ENCODE data around the gene CALR3. TPM values are rescaled to one million over a fixed set of nuclear protein-coding genes. Genes with fewer than 3 reads are reported as not detected.
"Not testable (repeated sequence)": the region's sequence is repeated elsewhere in the genome, so short reads cannot be mapped to it uniquely, and the experiment has no call there.

Gene CALR3
- total RNA-seq, 1 donor from 2014 or later, result not detected

DNA sequence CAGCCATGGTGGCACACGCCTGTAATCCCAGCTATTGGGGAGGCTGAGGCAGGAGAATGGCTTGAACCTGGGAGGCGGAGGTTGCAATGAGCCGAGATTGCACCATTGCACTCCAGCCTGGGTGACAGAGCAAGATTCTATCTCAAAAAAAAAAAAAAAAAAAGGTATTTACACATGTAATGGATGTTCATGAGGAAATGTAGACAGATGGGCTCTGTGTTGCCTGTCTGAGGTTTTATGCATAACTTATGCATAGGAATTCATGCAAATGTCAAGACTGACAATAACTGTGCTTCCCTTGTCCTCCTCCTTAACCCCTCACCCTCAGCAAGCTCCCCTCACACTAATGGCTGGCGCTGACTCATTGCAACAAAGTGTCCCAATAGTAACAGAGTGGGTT is 9.5 kb downstream of the CALR3 start:
- DNase-seq, result not testable (repeated sequence)

DNA sequence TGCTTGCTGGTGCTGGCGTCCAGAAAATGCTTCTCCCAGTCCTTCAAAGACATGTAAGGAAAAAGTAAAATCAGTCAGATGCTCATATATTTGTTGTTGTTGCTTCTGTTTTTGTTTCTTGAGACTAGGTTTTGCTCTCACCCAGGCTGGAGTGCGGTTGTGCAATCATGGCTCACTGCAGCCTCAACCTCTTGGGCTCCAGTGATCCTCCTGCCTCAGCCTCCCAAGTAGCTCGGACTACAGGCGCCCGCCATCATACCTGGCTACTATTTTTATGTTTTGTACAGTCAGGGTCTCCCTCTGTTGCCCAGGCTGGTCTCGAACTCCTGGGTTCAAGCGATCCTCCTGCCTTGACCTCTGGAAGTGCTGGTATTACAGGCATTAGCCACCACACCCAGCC is 13.2 kb downstream of the CALR3 start:
- DNase-seq, result no peak

DNA sequence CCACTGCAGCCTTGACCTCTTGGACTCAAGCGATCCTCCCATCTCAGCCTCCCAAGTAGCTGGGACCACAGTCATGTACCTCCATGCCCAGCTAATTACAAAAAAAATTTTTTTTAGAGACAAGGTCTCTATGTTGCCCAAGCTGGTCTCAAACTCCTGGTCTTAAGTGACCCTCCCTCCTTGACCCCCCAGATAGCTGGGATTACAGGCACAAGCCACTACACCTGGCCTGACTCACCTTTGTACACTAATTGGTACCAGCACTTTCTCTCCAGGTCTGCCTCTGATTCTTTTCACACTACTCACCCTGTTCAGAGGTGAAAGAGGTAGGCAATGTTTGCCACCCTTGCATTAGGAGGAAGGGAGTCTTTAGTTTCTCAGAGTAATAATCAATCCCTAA is 18.7 kb downstream of the CALR3 start:
- DNase-seq, result no peak

DNA sequence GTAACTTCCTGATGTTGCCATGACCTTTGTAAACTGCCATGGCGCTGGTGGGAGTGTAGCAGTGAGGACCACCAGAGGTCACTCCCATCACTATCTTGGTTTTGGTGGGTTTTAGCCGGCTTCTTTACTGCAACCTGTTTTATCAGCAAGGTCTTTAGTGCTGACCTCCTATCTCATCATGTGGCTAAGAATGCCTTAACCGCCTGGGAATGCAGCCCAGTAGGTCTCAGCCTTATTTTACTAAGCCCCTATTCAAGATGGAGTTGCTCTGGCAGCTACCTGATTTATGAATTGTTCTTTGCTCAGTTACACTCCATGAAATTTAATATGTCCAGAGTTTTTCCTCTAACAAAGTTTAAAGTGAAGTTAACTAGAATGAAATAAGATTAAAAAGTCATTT is 19.6 kb downstream of the CALR3 start:
- DNase-seq, result no peak

DNA sequence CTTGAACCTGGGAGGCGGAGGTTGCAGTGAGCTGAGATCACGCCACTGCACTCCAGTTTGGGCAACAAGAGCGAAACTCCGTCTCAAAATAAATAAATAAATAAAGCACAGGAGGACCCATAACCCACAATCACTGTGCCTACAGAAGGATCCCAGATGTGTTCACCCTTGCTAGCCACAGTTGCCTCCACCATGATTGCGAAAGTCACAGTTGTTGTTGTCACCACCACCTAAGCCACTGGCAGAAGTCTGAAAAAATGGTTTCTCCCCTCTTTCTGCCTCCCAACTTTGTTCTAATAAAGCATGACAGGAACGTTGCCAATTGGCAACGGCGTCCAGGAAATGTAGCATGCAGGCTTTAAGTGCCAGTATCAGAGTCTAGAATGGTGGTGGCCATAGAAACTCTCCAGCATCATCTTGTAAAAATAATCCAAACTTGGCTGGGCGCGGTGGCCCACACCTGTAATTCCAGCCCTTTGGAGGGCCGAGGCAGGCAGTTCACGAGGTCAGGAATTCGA is 22.0 kb downstream of the CALR3 start:
- DNase-seq, result no peak

DNA sequence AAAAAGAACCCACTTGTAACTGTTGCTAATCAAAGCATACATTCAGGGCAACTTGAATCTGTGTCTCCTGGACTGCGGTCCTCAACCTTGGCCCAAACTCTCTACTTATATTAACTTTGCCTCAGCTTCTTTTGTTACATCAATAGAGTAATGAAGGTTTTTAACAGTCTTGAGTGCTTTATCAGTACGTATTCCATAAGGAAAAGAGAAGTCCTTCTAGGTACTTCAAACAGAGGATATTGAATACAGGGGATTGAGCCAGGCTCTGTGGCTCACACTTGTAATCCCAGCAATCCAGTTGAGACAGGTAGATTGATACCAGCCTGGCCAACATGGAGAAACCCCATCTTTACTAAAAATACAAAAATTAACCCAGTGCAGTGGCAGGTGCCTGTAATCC is 23.0 kb downstream of the CALR3 start:
- DNase-seq, result no peak

GRCh38 chr19:16472559-16472899 is 23.4 kb downstream of the CALR3 start:
- DNase-seq, result not testable (repeated sequence)

DNA sequence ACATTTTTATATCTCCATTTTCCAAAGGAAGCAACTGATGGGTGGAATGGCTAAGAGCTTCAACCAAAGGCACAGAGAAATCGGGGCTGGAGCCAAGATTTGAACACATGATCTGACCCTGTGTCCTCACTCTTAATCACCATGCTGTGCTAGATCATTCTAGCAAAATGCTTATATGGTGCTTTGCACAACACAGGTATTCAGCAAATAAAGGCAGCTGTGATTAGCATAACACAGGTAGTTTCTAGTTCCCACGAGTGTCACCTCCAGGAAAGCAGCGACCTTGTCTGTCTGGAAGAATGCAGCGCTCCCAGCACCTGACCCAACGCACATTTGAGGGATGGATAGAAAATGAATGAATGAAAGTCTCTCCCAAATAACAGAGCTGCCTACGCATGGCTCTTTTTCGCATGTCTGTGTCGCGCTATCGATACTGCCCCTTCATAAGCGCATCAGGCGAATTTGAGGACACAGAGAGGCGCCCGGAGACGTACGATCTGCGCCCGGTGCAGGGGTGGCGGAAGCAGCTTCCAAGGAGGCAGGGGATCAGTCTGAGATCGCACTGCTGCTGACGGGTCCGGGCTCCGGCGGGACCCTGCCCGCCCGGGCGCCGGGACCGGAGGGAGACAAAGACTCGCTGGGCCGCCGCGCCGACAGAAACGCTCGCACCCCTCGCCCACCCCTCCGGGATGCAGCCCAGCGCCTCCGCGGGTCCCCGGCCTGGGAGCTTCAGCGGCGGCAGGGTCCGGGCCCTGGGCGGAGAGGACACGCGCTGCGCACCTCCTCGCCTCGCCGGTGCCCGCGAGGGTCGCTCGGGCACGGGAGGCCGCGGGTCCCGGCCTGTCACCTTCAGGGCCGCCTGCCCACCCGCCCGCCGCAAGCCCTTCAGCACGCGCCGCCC is 24.8 kb downstream of the CALR3 start:
- DNase-seq, result no peak

DNA sequence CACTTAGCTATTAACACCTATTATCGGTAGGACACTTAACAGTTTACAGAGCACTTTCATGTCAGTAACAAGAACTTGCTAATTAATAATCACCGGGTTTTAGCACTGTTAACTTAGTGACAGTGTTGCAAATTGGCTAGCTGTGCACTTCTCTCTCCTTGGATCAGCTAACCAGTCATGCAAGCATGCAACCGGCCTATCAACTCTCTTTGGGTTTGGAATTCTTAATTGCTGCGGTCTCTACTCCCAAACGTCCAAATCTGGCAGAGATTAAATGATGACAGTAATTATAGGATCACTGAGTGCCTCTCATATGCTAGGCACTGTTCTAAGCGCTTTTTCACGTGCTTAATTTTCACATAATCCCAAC is 25.4 kb downstream of the CALR3 start:
- no peak for DNase-seq

- no peak for DNase-seq
Observed at GRCh38 chr19:16467581-16467980, 28.4 kb downstream of the CALR3 start.

DNA sequence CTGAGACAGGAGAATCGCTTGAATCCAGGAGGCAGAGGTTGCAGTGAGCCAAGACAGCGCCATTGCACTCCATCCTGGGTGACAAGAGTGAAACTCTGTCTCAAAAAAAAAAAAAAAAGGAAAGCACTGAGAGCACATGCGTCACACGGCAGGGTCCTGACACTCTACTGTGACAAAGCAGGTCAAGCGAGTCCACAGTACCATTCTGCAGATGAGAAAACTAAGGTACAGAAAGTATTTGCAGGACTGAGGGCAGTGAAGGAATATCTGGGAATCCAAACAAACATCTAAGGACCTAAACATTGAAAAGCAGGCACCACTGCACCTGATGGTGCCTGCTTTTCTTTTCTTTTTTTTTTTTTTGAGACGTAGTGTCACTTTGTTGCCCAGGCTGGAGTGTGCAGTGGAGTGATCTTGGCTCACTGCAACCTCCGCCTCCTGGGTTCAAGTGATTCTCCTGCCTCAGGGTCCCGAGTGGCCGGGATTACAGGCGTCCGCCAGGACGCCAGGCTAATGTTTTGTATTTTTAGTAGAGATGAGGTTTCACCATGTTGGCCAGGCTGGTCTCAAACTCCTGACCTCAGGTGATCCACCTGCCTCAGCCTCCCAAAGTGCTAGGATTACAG is 29.1 kb downstream of the CALR3 start:
- not testable (repeated sequence) for DNase-seq

- no peak for DNase-seq
Observed at GRCh38 chr19:16465239-16465638, 30.7 kb downstream of the CALR3 start.

DNA sequence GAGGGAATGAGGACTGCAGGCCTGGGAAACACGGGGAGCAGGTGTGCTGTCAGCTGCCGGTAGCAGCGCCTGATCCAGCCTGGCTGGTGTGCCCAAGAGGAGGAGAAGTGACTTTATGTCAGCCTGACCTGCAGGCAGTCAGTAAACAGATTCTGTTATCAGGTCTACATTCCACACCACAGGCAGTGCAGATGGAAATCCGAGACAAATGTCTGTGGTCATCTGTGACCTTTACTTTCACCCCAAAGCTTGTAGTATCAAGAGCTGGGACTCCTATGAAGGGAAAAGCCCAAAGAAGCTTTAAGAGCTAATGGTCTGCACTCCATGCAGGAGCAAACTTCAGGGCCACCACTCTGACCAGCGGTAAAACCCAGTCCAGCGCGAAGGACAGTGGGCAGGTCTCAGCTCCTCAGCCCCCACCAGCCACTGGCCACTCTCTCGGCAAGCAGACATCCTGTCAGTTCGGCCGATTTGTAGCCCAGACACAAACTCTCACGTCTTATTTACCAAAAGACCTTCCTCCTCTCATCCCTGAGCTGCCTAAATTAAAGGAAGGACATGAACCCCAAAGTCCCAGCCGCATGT is 31.9 kb downstream of the CALR3 start:
- no peak for DNase-seq

GRCh38 chr19:16463341-16463990 is 32.5 kb downstream of the CALR3 start:
- DNase-seq, result no peak

DNA sequence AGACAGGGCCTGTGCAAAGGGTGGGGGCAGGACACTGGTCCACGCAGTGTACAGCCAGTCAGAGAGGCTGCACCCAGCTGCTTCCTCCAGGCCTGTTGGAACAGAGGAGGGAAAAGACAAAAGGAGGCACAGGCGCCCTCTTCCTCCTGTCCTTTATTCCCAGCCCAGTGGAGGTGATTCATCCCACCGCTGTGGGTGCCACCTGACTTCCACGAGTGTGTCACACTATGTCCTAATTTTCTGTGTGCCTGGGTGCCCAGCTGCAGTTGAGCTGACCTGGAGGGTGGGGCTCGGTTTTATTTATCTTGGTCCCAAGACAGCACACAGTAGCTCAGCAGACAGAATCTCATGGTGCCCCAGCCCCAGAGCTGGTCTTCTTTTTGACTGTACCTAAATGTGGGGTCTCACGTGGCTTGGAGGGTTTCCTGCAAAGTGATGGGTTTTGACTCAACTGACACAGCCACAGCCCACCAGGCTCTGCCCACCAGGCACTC is 33.2 kb downstream of the CALR3 start:
- no peak for DNase-seq

GRCh38 chr19:16461630-16462051 is 34.3 kb downstream of the CALR3 start:
- DNase-seq, result no peak

- no peak for DNase-seq
Observed at GRCh38 chr19:16460454-16460853, 35.5 kb downstream of the CALR3 start.

DNA sequence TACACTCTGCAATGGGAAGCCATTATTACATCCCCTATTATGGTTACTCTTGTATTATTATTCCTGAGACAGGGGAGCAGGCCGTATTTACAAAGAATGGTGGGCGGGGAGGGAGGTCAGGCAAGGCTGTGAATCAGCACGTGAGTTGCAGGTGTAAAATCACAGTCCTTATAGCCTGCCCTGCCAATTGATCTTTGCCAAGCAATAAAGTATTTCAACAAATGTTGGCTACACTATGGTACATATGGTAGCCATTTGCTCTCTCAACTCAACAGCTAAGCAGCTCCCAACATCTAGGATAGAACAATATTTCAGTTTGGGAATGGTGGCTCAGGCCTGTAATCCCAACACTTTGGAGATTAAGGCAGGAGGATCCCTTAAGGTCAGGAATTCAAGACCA is 36.3 kb downstream of the CALR3 start:
- no peak for DNase-seq

- DNase-seq, result no peak
Observed at GRCh38 chr19:16458391-16459341, 37.3 kb downstream of the CALR3 start.

GRCh38 chr19:16457954-16458331 is 38.0 kb downstream of the CALR3 start:
- DNase-seq, result no peak

- no peak for DNase-seq
Observed at GRCh38 chr19:16457195-16457953, 38.6 kb downstream of the CALR3 start.
